KOPT-K1 (cell line): ENCODE measurements around the gene BUB1B.

Experiments
- H3K27ac ChIP-seq: fragments of 200-600 bp; sonication (generic); 2 replicates; pipeline ENCODE4 v1.5.1; 2016; ENCODE audit warnings: antibody characterized with exemption, mild to moderate bottlenecking, low read depth, low read length; ENCODE audit not compliant: poor library complexity, severe bottlenecking
- H3K36me3 ChIP-seq: fragments of 200-600 bp; sonication (generic); 2 replicates; pipeline ENCODE4 v1.5.1; 2017; ENCODE audit warnings: antibody characterized with exemption, mild to moderate bottlenecking, low read length, moderate library complexity; ENCODE audit not compliant: insufficient read depth
- H3K9me3 ChIP-seq: fragments of 200-600 bp; sonication (generic); 2 replicates; pipeline ENCODE4 v1.5.1; 2017; ENCODE audit warnings: antibody characterized with exemption, low read length, mild to moderate bottlenecking; ENCODE audit not compliant: insufficient read depth, poor library complexity, severe bottlenecking

The BUB1B gene

DNA sequence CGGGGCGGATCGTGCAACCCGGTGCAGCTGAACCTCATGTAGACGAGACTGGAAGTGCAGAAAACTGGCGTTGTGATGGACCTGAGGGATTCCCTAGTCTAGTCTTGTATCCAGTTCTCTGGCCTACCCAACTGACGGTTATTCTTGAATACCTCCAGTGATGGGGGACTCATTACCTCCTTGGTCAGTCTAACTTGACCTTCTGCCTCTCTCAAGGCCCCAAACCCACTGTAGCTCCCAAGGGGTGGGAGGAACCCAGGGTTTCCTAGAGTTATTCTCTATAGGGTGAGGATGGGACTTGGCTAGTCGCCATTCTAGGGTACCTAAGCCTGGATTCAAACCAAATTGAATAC is 89.4 kb downstream of the BUB1B start:
- Histone ChIP-seq H3K36me3 (no peaks in the 10 kb centered on the region), H3K27ac (no peak overlapping the region), H3K9me3 (no peaks in the 10 kb centered on the region)

- H3K36me3 ChIP-seq, result no peaks in the 10 kb centered on the region
- H3K27ac ChIP-seq, result no peak overlapping the region
- no peaks in the 10 kb centered on the region for H3K9me3 ChIP-seq
Measured at GRCh38 chr15:40250771-40251483, 90.1 kb downstream of the BUB1B start.

GRCh38 chr15:40251486-40252140 is 90.7 kb downstream of the BUB1B start:
- H3K27ac ChIP-seq, result no peak overlapping the region
- H3K36me3 ChIP-seq, result no peaks in the 10 kb centered on the region
- H3K9me3 ChIP-seq, result no peaks in the 10 kb centered on the region

DNA sequence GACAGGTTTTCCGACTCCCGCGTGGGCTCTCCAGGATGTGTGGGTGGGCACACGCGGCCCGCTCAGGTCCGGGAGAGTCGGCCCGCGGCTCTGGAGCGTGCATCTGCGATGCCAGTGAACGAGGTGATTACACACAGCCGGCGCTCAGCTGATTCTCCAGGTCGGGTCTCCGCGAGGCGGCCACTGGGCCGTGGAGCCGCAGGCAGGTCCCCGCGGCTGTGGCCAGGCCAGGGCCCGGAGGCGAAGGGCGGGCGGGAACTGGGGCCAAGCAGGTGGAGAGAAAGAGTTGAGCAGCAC is 91.2 kb downstream of the BUB1B start:
- Histone ChIP-seq H3K9me3 (no peaks in the 10 kb centered on the region), H3K27ac (no peak overlapping the region), H3K36me3 (no peaks in the 10 kb centered on the region)

DNA sequence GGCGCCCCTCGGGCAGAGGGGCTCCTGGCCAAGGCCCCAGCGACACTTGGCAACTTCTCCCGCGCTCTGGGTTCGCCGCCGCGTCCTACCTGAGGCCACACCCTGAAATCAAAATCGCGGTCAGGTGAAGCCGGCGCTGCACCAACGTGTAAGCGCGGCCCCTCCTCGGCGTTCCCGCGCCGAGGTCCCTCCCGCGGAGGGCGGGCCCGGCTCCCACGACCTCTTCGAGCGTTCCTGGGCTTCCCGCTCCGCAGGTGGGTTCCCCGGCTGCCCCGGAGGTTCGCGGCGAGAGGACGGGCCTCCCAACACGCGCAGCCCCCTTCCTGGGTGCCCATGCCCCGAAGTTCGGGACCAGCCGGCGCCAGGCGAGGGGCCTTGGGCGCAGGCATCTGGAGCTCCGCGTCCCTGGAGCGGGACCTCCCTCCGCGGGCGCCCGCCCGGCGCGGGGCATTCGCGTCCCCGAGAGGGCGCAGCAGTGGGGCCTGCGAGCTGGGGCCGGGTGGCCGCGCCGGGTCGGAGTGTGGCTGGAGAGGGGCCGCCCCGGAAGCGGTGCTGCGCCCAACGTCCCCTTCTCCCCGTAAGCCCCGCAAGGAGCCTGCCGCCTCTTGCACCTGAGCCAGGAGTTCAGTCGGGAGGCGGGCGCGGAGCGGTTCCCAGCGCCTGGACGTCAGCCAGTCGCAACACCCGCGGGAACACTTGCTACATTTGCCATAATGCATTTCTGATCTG is 91.7 kb downstream of the BUB1B start:
- Histone ChIP-seq H3K9me3 (no peaks in the 10 kb centered on the region), H3K27ac (no peak overlapping the region), H3K36me3 (no peaks in the 10 kb centered on the region)

DNA sequence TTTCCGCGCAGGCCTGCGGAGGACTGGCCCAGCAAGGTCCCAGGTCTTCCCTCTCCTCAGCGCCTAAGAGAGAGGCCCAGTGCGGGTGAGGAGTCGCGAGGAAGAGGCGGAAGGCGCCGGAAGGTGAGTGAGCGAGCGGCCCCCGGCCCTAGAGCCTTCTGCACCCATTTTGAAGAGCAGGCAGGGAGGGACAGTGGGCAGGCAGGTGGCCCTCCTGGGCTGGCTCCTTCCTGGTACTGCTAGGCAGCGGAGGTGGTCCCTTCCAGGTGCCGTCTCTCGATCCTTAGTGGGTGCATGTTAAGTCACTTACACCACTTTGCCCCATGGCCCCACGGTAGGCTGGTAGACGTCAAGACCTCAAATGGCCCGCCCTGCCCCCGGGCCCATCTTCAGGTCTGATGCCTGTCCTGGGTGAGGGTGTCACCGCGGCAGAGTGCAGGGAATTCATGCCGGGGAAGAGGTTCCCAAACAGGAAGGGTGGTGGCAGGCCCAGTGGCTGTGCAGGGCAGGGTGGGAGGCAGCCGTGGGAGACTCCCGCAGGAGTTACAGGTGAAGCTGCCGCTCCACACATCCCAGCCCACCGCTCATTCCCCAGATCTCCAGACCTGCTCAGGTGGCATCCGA is 92.4 kb downstream of the BUB1B start:
- no peaks in the 10 kb centered on the region for H3K9me3 ChIP-seq
- no peak overlapping the region for H3K27ac ChIP-seq
- no peaks in the 10 kb centered on the region for H3K36me3 ChIP-seq

GRCh38 chr15:40254452-40254851 is 93.6 kb downstream of the BUB1B start:
- H3K36me3 ChIP-seq, result no peaks in the 10 kb centered on the region
- no peaks in the 10 kb centered on the region for H3K9me3 ChIP-seq
- H3K27ac ChIP-seq, result no peak overlapping the region

GRCh38 chr15:40255033-40255432 is 94.2 kb downstream of the BUB1B start:
- Histone ChIP-seq H3K27ac (no peak overlapping the region), H3K9me3 (no peaks in the 10 kb centered on the region), H3K36me3 (no peaks in the 10 kb centered on the region)

DNA sequence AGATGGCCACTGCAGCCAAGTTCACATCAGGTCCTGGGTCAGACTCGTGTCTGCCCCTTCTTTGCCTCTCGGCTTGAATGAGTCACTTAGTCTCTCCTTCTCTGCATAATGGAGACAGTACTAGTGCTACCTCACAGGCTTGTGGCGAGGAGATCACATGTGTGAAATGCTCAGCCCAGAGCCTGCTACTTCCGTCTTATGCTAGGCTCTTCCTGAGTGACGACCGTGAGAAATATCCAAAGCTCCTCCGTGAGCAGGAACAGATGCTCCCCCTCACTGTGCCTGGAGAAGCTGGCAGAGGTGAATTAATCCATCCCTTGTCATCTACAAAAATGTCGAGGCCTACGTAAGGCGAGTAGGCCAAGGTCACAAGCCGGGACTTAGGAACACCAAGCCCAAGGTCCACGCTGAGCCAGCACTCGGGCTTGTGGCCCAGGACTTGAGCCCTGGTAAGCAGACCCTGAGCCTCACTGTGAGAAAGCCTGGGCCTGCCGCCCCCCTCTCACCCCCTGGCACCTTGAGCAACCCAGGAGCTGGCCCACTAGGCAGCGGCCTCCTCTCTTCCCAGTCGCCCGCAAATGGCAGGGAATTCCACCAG is 95.9 kb downstream of the BUB1B start:
- Histone ChIP-seq H3K9me3 (no peaks in the 10 kb centered on the region), H3K27ac (no peak overlapping the region), H3K36me3 (no peaks in the 10 kb centered on the region)

DNA sequence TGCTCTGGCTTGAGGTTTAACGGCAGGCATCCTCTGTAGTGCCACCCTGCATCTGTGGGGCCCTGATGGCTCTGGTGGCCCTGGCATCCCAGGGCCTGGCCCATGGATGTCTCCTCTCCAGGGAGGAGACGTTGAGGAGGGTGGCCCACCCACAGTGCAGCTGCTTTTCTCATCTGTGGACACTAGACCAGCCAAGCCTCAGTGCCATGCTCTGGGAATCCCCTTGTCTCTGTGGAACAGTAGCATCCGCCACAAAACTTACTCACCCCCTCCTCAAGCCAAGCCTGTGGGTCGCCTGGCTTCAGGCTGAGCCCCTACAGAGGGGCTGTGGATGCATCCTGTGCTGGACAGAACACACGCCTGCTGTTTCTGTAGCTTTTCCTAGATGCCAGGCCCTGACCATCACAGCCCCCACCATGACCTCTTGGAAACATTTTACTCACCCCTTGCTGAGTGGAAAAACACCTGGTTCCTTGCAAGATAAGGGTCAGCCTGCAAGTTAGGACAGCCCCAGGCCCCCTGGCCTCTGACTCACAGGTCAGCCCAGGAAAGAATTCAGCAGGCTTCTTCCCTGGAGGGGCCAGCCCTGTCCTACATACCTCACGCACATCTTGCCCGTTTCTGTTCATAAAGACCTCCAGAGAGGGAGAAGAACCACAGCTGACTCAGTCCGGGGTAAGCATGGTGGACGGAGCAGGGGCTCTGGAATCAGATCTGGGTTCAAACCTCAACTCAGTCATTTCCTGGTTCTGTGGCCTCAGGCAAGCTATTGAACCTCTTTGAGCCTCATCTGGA is 97.0 kb downstream of the BUB1B start:
- H3K27ac ChIP-seq, result no peak overlapping the region
- H3K9me3 ChIP-seq, result no peaks in the 10 kb centered on the region
- H3K36me3 ChIP-seq, result no peaks in the 10 kb centered on the region

GRCh38 chr15:40258544-40258943 is 97.7 kb downstream of the BUB1B start:
- H3K27ac ChIP-seq, result no peak overlapping the region
- H3K36me3 ChIP-seq, result no peaks in the 10 kb centered on the region
- H3K9me3 ChIP-seq, result no peaks in the 10 kb centered on the region

- Histone ChIP-seq H3K36me3 (no peaks in the 10 kb centered on the region), H3K27ac (no peak overlapping the region), H3K9me3 (no peaks in the 10 kb centered on the region)
Measured at GRCh38 chr15:40259021-40259420, 98.2 kb downstream of the BUB1B start.

- H3K9me3 ChIP-seq, result no peaks in the 10 kb centered on the region
- H3K36me3 ChIP-seq, result no peaks in the 10 kb centered on the region
- no peak overlapping the region for H3K27ac ChIP-seq
Measured at GRCh38 chr15:40263024-40263754, 102.3 kb downstream of the BUB1B start.
